GM12873 (cell line): ENCODE results near the gene PHF2.

ENCODE experiments used
- TF ChIP-seq, protein P1 (sequence below): IDR thresholded peaks from 2 replicates; pipeline ENCODE4 v1.5.1; 2012; ENCODE audit warnings: low read depth, mild to moderate bottlenecking, moderate library complexity, low read length, control low read depth; ENCODE audit not compliant: insufficient read depth; ENCODE audit errors: missing control alignments

PHF2 gene

DNA sequence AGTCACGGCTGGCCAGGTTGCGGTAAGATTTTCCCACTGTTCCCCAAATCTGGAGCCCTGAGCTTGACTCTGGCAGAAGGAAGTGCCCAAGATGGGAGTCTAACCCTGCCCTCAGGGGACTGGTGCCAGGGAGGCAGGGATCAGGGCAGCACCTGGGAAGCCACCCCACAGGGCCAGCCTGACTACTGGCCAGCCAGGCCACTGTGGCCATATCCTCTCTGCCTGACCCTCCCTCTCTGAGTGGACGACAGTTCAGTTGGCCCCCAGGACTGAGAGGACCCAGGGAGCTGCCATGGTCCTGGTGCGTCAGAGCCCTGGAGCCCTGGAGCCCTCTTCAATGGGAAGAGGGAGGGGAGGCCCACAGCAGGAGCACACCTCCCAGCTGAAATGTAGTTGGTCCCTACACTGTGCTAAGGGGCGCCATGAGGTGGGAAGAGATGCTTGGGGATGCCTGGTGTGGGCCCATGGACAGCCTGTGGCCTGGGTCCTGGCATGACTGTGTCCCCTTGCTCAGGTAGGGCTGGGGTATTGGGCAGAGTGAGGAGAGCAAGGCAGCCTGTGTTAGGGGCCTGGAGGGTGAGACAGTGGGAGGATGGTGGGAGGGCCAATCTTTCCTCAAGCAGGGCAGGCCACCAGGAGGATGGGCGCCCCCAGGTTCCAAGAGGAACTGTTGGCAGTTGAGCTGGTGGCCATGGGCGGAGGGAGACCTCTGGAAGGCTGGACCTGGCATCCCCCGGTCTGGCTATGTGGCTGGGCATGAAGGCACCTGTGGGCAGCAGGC is 81.1 kb downstream of the PHF2 start:
- TF ChIP-seq, protein P1, sequence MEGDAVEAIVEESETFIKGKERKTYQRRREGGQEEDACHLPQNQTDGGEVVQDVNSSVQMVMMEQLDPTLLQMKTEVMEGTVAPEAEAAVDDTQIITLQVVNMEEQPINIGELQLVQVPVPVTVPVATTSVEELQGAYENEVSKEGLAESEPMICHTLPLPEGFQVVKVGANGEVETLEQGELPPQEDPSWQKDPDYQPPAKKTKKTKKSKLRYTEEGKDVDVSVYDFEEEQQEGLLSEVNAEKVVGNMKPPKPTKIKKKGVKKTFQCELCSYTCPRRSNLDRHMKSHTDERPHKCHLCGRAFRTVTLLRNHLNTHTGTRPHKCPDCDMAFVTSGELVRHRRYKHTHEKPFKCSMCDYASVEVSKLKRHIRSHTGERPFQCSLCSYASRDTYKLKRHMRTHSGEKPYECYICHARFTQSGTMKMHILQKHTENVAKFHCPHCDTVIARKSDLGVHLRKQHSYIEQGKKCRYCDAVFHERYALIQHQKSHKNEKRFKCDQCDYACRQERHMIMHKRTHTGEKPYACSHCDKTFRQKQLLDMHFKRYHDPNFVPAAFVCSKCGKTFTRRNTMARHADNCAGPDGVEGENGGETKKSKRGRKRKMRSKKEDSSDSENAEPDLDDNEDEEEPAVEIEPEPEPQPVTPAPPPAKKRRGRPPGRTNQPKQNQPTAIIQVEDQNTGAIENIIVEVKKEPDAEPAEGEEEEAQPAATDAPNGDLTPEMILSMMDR, result no peak

DNA sequence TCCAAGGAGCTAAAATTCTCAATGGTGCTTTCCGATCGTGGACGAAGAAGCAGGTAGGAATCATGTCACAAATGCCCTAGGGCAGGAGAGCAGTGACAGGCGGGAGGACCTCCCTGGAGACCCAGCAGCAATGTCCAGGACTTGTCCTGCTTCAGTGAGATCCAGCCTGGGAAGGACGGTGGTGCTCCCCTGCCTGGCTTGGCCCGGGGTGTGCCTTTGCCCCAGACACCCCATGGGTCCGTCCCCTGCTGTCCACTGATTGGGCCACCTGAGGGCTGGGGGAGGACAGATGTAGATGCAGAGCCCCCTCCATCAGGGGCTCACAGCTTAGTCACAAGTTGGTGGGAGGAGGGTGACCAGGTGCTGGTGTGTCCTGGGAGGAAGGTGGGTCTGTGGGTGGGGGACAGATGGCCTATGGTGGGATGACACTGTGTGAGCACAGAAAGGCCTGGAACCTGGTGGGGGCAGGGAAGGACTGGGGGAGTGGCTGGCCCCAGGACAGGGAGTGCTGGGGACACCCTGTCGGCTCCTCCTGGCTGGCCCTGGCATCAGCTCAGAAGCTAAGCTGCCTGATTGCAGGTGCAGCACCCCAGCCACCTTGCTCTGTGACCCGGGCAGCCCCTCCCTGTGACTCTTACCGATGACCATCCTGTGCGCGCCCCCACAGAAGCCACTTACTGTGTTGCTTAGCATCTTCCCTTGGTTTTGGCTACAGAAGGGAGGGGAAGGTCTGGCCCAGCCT is 82.0 kb downstream of the PHF2 start:
- TF ChIP-seq, protein P1, result no peak

DNA sequence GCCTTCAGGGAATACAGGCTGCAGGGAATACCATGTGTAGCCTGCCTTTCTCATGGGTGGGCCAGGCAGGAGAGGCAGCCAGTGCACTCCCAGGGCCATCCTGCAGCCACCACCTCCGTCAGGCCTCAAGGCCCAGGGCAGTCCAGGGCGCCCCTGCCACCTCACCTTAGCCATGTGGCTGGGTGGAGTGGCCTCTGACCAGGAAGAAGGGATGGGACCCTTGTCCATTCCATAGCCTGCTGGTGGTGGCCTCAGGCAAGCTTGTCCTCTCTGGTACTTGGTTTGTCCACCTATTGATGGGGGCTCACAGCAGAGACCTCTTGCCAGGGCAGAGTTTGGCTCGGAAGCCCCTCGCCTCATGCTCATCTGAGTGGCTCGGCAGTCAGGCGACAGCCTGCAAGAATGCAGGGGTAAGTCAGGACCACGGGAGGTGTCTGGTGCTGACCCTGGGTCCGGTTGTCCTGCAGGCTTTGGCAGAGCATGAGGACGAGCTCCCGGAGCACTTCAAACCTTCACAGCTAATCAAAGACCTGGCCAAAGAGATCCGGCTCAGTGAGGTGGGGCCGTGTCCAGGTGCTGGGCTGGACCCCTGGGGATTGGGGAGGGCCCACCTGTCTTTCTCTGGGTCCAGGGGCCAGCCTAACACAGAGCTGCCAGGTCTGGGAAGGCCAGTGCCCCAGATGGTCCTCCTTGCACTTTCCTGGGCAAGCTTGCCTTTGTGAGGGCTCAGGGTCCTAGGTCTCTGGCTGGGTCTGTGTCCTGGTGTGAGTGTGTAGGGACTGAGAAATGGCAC is 82.9 kb downstream of the PHF2 start:
- TF ChIP-seq, protein P1, result no peak

DNA sequence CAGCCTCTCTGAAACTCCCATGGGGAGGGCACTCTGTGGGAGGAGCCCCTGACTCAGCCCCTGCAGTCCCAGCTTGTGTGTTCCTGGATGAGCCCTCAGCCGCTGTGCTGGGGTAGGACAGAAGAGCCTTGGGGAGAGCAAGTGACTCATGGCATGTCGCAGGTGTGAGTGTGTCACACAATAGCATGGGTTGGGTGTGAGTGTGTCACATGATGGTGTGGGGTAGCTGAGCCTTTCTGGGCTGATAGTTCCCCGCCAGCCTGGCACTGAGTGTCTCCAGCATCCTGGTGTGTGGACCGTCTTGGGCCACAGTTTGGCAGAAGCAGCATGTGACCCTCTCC is 83.4 kb downstream of the PHF2 start:
- TF ChIP-seq, protein P1, result no peak

DNA sequence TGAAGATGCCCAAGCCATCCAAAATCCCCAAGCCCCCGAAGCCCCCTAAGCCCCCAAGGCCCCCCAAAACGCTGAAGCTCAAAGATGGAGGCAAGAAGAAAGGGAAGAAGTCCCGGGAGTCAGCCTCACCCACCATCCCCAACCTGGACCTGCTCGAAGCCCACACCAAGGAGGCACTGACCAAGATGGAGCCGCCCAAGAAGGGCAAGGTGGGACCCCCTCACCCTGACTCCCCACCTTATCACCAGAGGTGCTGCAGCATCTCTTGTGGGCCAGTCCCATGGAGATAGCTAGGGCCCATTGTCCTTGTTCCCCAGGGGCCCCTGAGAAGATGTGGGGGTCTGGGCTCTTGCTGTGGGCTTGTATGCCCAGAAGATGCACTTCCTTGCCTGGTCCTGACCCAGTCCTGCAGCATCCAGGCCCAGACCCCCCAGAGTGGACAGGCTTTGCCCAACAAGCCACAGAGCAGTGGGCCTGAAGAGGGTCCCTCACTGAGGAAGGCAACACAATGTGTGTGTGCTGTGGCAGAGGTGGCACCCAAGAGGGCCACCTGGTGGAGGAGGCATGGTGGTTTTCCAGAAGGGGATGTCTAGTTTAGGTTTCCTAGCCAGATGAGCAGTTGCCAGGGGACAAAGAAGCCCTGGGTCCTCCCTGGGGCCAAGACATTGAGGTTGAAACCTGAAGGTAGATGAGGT is 84.1 kb downstream of the PHF2 start:
- TF ChIP-seq, protein P1, result peak; percentile 15

DNA sequence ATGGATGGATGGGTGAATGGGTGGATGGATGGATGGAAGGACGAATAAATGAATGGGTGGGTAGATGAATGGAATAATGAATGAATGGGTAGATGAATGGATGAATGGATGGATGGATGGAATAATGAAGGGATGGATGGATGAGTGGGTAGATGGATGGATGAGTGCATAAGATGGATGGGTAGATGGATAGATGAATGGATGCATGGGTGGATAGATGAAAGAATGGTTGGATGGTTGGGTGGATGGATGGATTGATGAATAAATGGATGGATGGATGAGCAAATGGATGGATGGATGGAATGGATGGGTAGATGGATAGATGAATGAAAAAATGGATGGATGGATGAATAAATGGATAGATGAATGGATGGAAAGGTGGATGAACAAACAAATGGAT is 85.2 kb downstream of the PHF2 start:
- TF ChIP-seq, protein P1, result no peak
